GM12875 (cell line): ENCODE results near the gene ST6GAL1.

ENCODE experiments used
- H3K4me3 ChIP-seq: one replicate; pipeline ENCODE4 v1.5.1; 2011; ENCODE audit warnings: low read depth, low read length, control low read depth
- TF ChIP-seq, protein P1 (sequence below): IDR thresholded peaks from 2 replicates; pipeline ENCODE4 v1.5.1; 2011; ENCODE audit warnings: low read depth, mild to moderate bottlenecking, control low read depth, inconsistent platforms, low read length, moderate library complexity, borderline replicate concordance; ENCODE audit not compliant: insufficient read depth

Gene ST6GAL1

DNA sequence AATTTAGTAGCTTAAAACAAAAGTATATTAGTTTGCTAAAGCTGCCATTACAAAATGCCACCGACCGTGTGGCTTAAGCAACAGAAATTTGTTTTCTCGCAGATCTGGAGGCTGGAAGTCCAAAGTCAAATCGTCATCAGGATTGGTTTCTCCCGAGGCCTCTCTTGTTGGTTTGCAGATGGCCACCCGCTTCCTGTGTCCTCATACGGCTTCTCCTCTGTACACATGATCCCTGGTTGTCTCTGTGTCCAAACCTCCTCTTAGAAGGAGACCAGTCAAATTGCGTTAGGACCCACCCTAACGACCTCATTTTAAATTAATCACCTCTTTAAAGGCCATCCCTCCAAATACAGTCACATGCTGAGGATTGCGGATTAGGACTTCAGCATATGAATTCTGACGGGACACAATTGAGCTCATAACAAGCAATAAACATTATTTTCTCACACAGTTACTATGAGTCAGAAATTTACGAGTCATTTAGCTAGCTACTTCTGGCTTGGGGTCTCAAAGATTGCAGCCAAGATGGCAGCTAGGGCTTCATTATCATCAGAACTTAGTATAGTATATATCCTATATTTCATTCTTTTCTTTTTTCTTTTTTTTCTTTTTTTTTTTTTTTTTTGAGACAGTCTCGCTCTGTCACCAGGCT is 150.6 kb downstream of the ST6GAL1 start:
- no peak overlapping the region for H3K4me3 ChIP-seq
- TF ChIP-seq, protein P1, sequence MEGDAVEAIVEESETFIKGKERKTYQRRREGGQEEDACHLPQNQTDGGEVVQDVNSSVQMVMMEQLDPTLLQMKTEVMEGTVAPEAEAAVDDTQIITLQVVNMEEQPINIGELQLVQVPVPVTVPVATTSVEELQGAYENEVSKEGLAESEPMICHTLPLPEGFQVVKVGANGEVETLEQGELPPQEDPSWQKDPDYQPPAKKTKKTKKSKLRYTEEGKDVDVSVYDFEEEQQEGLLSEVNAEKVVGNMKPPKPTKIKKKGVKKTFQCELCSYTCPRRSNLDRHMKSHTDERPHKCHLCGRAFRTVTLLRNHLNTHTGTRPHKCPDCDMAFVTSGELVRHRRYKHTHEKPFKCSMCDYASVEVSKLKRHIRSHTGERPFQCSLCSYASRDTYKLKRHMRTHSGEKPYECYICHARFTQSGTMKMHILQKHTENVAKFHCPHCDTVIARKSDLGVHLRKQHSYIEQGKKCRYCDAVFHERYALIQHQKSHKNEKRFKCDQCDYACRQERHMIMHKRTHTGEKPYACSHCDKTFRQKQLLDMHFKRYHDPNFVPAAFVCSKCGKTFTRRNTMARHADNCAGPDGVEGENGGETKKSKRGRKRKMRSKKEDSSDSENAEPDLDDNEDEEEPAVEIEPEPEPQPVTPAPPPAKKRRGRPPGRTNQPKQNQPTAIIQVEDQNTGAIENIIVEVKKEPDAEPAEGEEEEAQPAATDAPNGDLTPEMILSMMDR: no peak

DNA sequence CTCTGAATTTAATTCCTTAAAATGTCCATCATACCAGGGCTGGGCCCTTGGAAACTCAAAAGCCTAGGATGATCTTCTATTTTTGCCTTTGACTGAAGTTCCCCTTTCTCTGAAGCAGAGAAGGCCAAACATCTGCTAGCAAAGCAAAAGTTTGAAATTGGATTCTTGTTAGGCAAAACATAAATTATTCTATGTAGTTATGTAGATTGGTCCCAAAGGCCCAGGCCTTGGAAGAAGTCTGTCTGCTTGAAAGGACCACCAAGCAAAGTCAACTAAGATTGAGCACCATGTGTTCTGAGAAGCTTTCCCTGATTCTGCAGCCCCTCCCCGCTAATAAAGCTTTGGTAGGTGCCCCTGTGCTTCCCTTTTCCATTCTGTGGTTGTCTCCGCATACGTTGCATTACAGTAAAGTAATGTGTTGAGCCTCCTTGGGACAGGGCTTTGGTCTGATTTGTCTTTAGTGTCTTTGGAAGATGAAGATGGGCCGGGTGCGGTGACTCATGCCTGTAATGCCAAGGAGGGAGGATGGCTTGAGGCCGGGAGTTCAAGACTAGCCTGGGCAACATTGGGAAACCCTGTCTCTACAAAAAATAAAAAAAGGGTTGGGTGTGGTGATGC is 152.5 kb downstream of the ST6GAL1 start:
- no peak overlapping the region for H3K4me3 ChIP-seq
- TF ChIP-seq, protein P1: no peak

DNA sequence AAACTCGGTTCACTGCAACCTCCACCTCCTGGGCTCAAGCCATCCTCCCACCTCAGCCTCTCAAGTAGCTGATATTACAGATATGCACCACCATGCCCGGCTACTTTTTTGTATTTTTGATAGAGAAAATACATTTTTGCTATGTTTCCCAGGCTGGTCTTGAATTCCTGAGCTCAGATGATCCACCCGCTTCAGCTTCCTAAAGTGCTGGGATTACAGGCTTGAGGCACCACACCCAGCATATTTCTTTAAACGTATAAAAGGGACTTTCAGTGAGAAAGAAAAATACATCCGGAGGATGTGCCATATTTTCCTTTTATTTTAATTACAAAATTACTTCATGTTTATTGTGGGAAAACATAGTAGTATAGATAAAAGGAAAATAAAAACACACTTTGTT is 153.8 kb downstream of the ST6GAL1 start:
- TF ChIP-seq, protein P1: no peak
- no peak overlapping the region for H3K4me3 ChIP-seq

DNA sequence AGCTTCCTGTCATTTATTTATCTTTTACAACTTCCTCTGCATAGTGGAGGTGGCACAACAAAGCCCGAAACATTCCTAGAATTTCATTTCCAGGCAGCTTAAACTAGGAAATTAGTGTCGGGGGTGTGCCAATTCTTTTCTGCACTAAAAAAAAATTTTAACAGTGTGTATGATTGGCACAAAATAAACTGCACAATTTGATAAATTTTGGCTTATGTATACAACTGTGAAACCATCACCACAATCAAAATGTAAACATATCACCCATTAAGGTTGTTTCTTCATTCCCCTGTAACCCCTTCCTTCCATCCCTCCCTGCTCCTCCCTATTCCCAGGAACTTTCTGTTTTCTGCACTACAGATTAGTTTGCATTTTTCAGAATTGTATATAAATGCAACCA is 154.3 kb downstream of the ST6GAL1 start:
- H3K4me3 ChIP-seq: no peak overlapping the region
- TF ChIP-seq, protein P1: no peak

DNA sequence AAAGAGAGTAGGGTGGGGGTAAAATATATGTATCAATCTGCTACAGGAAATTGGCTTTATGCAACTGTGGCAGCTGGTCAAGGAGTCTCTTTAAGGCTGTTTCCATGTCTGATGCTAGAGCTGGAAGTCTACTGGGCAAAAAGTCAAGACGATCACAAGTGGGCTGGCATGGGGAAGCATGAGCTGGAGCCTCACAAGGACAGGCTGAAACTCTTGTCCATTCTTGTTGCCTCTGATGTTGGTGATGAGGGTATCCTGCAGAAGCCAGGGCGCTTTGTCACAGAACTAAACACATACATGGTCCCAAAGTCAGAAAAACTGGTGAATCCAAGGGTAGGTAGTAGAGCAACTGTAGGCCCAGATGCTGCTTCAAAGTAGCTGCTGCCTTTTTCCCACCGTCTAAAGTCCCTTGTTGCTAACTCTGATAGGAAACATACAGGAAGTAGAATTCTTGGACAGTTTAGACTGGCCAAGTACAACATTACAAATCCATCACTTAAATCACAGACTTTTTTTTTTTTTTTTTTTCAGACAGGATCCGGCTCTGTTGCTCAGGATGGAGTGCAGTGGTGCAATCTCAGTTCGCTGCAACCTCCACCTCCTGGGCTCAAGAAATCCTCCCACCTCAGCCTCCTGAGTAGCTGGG is 154.8 kb downstream of the ST6GAL1 start:
- TF ChIP-seq, protein P1: no peak
- no peak overlapping the region for H3K4me3 ChIP-seq

DNA sequence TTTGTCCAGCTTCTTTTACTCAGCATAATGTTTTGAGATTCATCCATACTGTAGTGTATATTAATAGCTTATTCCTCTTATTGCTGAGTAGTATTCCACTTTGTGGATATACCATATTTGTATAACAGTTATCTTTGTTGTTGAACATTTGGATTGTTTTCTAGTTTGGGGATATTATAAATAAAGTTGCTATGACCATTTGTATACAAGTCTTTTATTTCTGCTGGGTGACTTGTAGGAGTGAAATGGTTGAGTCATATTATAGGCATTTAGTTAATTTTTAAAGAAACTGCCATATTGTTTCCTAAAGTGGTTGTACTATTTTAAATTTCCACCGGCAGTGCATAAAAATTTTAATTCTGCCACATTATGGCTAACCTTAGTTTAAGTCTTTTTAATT is 155.6 kb downstream of the ST6GAL1 start:
- TF ChIP-seq, protein P1: no peak
- no peak overlapping the region for H3K4me3 ChIP-seq

DNA sequence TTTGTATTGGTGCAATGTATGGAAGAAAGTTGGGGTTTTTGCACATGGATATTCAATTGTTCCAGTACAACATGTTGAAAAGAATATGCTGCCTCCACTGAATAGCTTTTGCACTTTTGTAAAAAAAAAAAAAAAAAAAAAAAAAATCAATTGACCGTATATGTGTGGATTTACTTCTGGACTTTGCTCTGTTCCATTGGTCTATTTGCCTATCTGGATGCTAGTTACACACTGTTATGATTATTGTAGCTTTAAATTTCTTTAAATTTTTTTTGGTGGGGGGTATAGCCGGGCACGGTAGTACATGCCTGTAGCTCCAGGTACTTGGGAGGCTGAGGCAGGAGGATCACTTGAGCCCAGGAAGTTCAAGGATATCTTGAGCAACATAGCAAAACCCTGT is 156.5 kb downstream of the ST6GAL1 start:
- no peak overlapping the region for H3K4me3 ChIP-seq
- TF ChIP-seq, protein P1: no peak
